Measurements from ENCODE around the gene HOXA10. TPM values are rescaled to one million over a fixed set of nuclear protein-coding genes. Genes with fewer than 3 reads are reported as not detected.

Gene HOXA10
- total and polyA plus RNA-seq, 4 donors = 0.03 to 0.70 (median 0.13) TPM

DNA sequence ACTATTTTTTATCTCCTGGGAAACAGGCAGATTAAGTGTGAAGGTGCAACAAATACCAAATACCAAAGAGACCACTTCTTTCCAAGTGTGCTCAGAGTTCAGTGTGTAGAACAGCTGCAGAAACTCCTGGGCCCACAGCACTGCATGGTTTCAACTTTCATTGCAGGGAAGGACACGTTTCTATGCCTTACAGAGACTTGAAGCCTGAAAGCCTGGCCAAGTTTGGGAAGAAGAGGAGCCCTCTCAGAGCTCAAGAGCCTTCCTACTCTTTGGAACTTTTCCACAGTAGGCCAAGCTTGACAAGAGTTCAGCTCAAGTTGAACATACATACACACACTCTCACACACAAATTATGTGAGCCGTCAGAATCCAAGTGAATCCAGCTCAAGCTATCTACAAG, 46.1 kb downstream of the HOXA10 start:
- no peak for DNase-seq (ENCODE audit: low spot score)
- TF ChIP-seq, protein P1, sequence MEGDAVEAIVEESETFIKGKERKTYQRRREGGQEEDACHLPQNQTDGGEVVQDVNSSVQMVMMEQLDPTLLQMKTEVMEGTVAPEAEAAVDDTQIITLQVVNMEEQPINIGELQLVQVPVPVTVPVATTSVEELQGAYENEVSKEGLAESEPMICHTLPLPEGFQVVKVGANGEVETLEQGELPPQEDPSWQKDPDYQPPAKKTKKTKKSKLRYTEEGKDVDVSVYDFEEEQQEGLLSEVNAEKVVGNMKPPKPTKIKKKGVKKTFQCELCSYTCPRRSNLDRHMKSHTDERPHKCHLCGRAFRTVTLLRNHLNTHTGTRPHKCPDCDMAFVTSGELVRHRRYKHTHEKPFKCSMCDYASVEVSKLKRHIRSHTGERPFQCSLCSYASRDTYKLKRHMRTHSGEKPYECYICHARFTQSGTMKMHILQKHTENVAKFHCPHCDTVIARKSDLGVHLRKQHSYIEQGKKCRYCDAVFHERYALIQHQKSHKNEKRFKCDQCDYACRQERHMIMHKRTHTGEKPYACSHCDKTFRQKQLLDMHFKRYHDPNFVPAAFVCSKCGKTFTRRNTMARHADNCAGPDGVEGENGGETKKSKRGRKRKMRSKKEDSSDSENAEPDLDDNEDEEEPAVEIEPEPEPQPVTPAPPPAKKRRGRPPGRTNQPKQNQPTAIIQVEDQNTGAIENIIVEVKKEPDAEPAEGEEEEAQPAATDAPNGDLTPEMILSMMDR (IDR thresholded peaks at IDR 0.05; ENCODE audit: low read depth, low read length, missing input control) = no peak
- no peak for TF ChIP-seq NR2F2 (IDR thresholded peaks at IDR 0.05)
- no peak for TF ChIP-seq TAF1 (conservative IDR thresholded peaks at IDR 0.05)
- TF ChIP-seq ZBTB33 (IDR thresholded peaks at IDR 0.05) = no peak
- TF ChIP-seq FOXA2 (IDR thresholded peaks at IDR 0.05) = no peak
- TF ChIP-seq, protein P2, sequence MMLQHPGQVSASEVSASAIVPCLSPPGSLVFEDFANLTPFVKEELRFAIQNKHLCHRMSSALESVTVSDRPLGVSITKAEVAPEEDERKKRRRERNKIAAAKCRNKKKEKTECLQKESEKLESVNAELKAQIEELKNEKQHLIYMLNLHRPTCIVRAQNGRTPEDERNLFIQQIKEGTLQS (IDR thresholded peaks at IDR 0.05) = no peak
- TF ChIP-seq REST (IDR thresholded peaks at IDR 0.05) = no peak
- no peak for TF ChIP-seq GABPA (IDR thresholded peaks at IDR 0.05 in 1 of 2, conservative IDR thresholded peaks at IDR 0.05 in 1 of 2)
- no peak for TF ChIP-seq JUND (IDR thresholded peaks at IDR 0.05)
- TF ChIP-seq HNF4A (conservative IDR thresholded peaks at IDR 0.05) = no peak
- TF ChIP-seq YY1 (IDR thresholded peaks at IDR 0.05) = no peak
- no peak for TF ChIP-seq RAD21 (IDR thresholded peaks at IDR 0.05)
- TF ChIP-seq, protein P3, sequence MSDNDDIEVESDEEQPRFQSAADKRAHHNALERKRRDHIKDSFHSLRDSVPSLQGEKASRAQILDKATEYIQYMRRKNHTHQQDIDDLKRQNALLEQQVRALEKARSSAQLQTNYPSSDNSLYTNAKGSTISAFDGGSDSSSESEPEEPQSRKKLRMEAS (IDR thresholded peaks at IDR 0.05) = no peak
- TF ChIP-seq RXRA (IDR thresholded peaks at IDR 0.05) = no peak
- no peak for TF ChIP-seq HNF4G (IDR thresholded peaks at IDR 0.05)
- TF ChIP-seq EGR1 (IDR thresholded peaks at IDR 0.05; ENCODE audit: low read depth in 2 of 2) = no peak
- no peak for TF ChIP-seq SP1 (IDR thresholded peaks at IDR 0.05)
- H3K36me3 ChIP-seq (ENCODE audit: control insufficient read depth in 4 of 4, insufficient read depth in 3 of 4, low read depth in 1 of 4, low read length in 3 of 4) = no peaks in the 10 kb centered on the region
- no peak overlapping the region for H3K9ac ChIP-seq (ENCODE audit: low read depth in 1 of 2, low read length in 2 of 2)
- peaks cover 0 to 4% (median under 1%) of the 10 kb centered on the region in 4 donors for H3K9me3 ChIP-seq (ENCODE audit: control insufficient read depth in 4 of 4, low read length in 3 of 4)
- peaks cover 0 to 23% (median 14%) of the 10 kb centered on the region in 4 donors for H3K27me3 ChIP-seq (ENCODE audit: control insufficient read depth in 4 of 4, insufficient read depth in 4 of 4, low read length in 3 of 4)
- H3K4me1 ChIP-seq (ENCODE audit: control insufficient read depth in 4 of 4, insufficient read depth in 4 of 4, low read length in 3 of 4) = peaks cover 0 to 11% (median 2%) of the 10 kb centered on the region in 4 donors
- 21% methylated on average over 2 of the region's 2 CpGs for WGBS
- H3K4me3 ChIP-seq (ENCODE audit: low read depth in 1 of 3, low read length in 3 of 3) = no peak overlapping the region
- no peak overlapping the region for H3K27ac ChIP-seq (ENCODE audit: low read depth in 1 of 2, low read length in 2 of 2)
